ENCODE measurements around the gene UBAC1. TPM values are rescaled to one million over a fixed set of nuclear protein-coding genes. Genes with fewer than 3 reads are reported as not detected.
"Not testable (repeated sequence)": the region's sequence is repeated elsewhere in the genome, so short reads cannot be mapped to it uniquely, and the experiment has no call there.

UBAC1 gene
- total RNA-seq, 1 experiment from 2014 or later, result 55.6 TPM

- no peak for TF ChIP-seq E2F5 (CRISPR knock-in tag; IDR thresholded peaks at IDR 0.05)
- TF ChIP-seq ELF4 (CRISPR knock-in tag; IDR thresholded peaks at IDR 0.05; ENCODE audit: low read depth), result no peak
- no peak for TF ChIP-seq CTCF (IDR thresholded peaks at IDR 0.05)
Measured at GRCh38 chr9:135945969-135946368, 15.2 kb downstream of the UBAC1 start (continued).

- H3K36me3 Mint-ChIP-seq, result peaks cover 64% of the 10 kb centered on the region
- CTCF ChIA-PET, result interaction anchor here (0.7 to 1.3 kb wide), 2 partner anchors 147 to 148 kb away, joined by 3 read pairs; no protein-coding TSS in a partner anchor
- H3K4me3 Mint-ChIP-seq, result no peak overlapping the region
- H3K9me3 Mint-ChIP-seq, result no peaks in the 10 kb centered on the region
- POLR2A ChIA-PET, result no interaction called here
- DNase-seq (ENCODE audit: low spot score) (no peak), ATAC-seq (no peak)
- TF ChIP-seq MYBL2 (CRISPR knock-in tag; IDR thresholded peaks at IDR 0.05), result no peak
- TF ChIP-seq ZSCAN18 (CRISPR knock-in tag; IDR thresholded peaks at IDR 0.05), result no peak
- no peak overlapping the region for H3K27ac Mint-ChIP-seq
- no peaks in the 10 kb centered on the region for H3K4me1 Mint-ChIP-seq
- no peaks in the 10 kb centered on the region for H3K27me3 Mint-ChIP-seq (ENCODE audit: low read depth)
Measured at GRCh38 chr9:135944444-135945252, 16.5 kb downstream of the UBAC1 start.

- CTCF ChIA-PET, result interaction anchor here (1.3 kb wide), 1 partner anchor 147 kb away, joined by 3 read pairs; no protein-coding TSS in a partner anchor
- H3K4me3 Mint-ChIP-seq; H3K27ac Mint-ChIP-seq; DNase-seq (ENCODE audit: low spot score); H3K9me3 Mint-ChIP-seq; ATAC-seq; POLR2A ChIA-PET; H3K27me3 Mint-ChIP-seq (ENCODE audit: low read depth); H3K4me1 Mint-ChIP-seq: not testable (repeated sequence)
- peaks cover 62% of the 10 kb centered on the region for H3K36me3 Mint-ChIP-seq
Measured at GRCh38 chr9:135943604-135944003, 17.6 kb downstream of the UBAC1 start.

- H3K9me3 Mint-ChIP-seq, result peaks cover 4% of the 10 kb centered on the region; the same call in 1 of the 2 replicates
- H3K4me1 Mint-ChIP-seq, result no peaks in the 10 kb centered on the region
- no peak overlapping the region; the same call in 1 of the 2 replicates for H3K27ac Mint-ChIP-seq
- H3K36me3 Mint-ChIP-seq, result peaks cover 74% of the 10 kb centered on the region
- CTCF ChIA-PET, result interaction anchor here (1.0 kb wide), 1 partner anchor 77 kb away, joined by 4 read pairs; no protein-coding TSS in a partner anchor
- no peak overlapping the region for H3K4me3 Mint-ChIP-seq
- DNase-seq (ENCODE audit: low spot score) (no peak), ATAC-seq (no peak)
- TF ChIP-seq SOX15 (CRISPR knock-in tag; IDR thresholded peaks at IDR 0.05) (no peak), TEAD1 (CRISPR knock-in tag; IDR thresholded peaks at IDR 0.05) (no peak), CREM (CRISPR knock-in tag; IDR thresholded peaks at IDR 0.05) (no peak), ZNF423 (CRISPR knock-in tag; IDR thresholded peaks at IDR 0.05) (no peak), ZNF219 (CRISPR knock-in tag; IDR thresholded peaks at IDR 0.05; ENCODE audit: borderline replicate concordance) (no peak), AFF4 (CRISPR knock-in tag; IDR thresholded peaks at IDR 0.05; ENCODE audit: borderline replicate concordance) (no peak), USF2 (CRISPR knock-in tag; IDR thresholded peaks at IDR 0.05) (no peak), E2F5 (CRISPR knock-in tag; IDR thresholded peaks at IDR 0.05) (no peak)
- POLR2A ChIA-PET, result no interaction called here
- no peaks in the 10 kb centered on the region for H3K27me3 Mint-ChIP-seq (ENCODE audit: low read depth)
Measured at GRCh38 chr9:135941288-135941995, 19.7 kb downstream of the UBAC1 start.

Data from WTC11 (cell line).